ENCODE measurements around the gene SLFN12L. TPM values are rescaled to one million over a fixed set of nuclear protein-coding genes. Genes with fewer than 3 reads are reported as not detected.

SLFN12L gene
- total and polyA plus RNA-seq, 2 donors (not counting 1 experiment from before 2014, with no cell fraction given) = 0.43 to 3.8 TPM

DNA sequence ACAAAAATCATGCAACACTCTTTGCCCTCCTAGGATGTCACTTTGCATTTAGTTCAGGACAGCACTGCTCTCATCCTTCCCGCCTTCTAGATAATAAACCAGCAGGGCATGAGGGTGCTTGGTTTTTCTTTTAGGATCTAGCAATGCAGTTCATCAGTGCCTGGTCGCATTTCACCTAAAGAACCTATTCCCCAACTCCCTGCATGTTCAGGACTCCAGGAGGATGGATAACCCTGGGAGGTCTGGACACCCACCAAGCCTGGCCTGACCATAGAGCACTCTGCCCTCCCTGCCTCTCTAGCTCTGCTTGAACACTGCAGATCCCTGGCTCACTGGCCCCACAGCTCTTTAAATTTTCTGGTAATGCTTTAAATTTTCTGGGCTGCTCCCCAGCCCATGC, 107.8 kb downstream of the SLFN12L start:
- H3K9me3 Mint-ChIP-seq (ENCODE audit: insufficient read depth) = no peaks in the 10 kb centered on the region
- H3K4me2 ChIP-seq (replicated peaks; ENCODE audit: low read depth, low read length, poor library complexity, severe bottlenecking) = no peak overlapping the region
- no peak overlapping the region for H3K9ac ChIP-seq (ENCODE audit: low read length)
- H3K27me3 Mint-ChIP-seq = no peaks in the 10 kb centered on the region
- no peaks in the 10 kb centered on the region for H3K36me3 ChIP-seq (replicated peaks in 1 of 2; ENCODE audit: control extremely low read depth in 1 of 2, control insufficient read depth in 1 of 2, extremely low read depth in 1 of 2, insufficient read depth in 2 of 2, low read length in 1 of 2)
- H3K4me3 Mint-ChIP-seq = no peak overlapping the region
- WGBS (ENCODE audit: insufficient coverage) = 100% methylated on average over 2 of the region's 2 CpGs
- H3K4me1 ChIP-seq (ENCODE audit: control insufficient read depth in 2 of 2, insufficient read depth in 2 of 2, low read length in 2 of 2) = peaks cover 18 to 22% of the 10 kb centered on the region in 2 donors
- no peak overlapping the region for H3K27ac ChIP-seq (ENCODE audit: low read length in 2 of 2)
- peaks cover 33% of the 10 kb centered on the region for H3K79me2 ChIP-seq (ENCODE audit: control insufficient read depth, insufficient read depth, low read length)
- H3K4me1 Mint-ChIP-seq = peaks cover 24% of the 10 kb centered on the region
- H3K27me3 ChIP-seq (replicated peaks in 1 of 4; ENCODE audit: control extremely low read depth in 1 of 4, control insufficient read depth in 3 of 4, insufficient read depth in 4 of 4, low read length in 3 of 4) = no peaks in the 10 kb centered on the region
- DNase-seq = no peak
- intact Hi-C loops (cut with micrococcal nuclease) = no loop called here
- ATAC-seq (ENCODE audit: low read depth) = no peak
- no peaks in the 10 kb centered on the region for H3K9me3 ChIP-seq (ENCODE audit: control extremely low read depth in 1 of 3, control insufficient read depth in 2 of 3, insufficient read depth in 1 of 3, low read length in 2 of 3)
- TF ChIP-seq, protein P1, sequence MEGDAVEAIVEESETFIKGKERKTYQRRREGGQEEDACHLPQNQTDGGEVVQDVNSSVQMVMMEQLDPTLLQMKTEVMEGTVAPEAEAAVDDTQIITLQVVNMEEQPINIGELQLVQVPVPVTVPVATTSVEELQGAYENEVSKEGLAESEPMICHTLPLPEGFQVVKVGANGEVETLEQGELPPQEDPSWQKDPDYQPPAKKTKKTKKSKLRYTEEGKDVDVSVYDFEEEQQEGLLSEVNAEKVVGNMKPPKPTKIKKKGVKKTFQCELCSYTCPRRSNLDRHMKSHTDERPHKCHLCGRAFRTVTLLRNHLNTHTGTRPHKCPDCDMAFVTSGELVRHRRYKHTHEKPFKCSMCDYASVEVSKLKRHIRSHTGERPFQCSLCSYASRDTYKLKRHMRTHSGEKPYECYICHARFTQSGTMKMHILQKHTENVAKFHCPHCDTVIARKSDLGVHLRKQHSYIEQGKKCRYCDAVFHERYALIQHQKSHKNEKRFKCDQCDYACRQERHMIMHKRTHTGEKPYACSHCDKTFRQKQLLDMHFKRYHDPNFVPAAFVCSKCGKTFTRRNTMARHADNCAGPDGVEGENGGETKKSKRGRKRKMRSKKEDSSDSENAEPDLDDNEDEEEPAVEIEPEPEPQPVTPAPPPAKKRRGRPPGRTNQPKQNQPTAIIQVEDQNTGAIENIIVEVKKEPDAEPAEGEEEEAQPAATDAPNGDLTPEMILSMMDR (IDR thresholded peaks at IDR 0.05) = no peak
- TF ChIP-seq EZH2 (IDR thresholded peaks at IDR 0.05; ENCODE audit: borderline replicate concordance, insufficient read depth, low read depth, low read length, poor library complexity, severe bottlenecking) = no peak
- no peak overlapping the region for H2AFZ ChIP-seq (ENCODE audit: insufficient read depth, low read depth, low read length, poor library complexity, severe bottlenecking)
- H3K4me3 ChIP-seq (ENCODE audit: control extremely low read depth in 1 of 5, extremely low read depth in 1 of 5, insufficient read depth in 1 of 5, low read depth in 2 of 5, low read length in 4 of 5) = no peak overlapping the region
- no peaks in the 10 kb centered on the region for H4K20me1 ChIP-seq (ENCODE audit: control insufficient read depth, insufficient read depth, low read length, poor library complexity, severe bottlenecking)
- CTCF ChIA-PET = interaction anchor here (1.5 kb wide), 1 partner anchor 116 kb away, joined by 4 read pairs; no protein-coding TSS in a partner anchor
- no peak overlapping the region for H3K27ac Mint-ChIP-seq
- POLR2A ChIA-PET = no interaction called here

DNA sequence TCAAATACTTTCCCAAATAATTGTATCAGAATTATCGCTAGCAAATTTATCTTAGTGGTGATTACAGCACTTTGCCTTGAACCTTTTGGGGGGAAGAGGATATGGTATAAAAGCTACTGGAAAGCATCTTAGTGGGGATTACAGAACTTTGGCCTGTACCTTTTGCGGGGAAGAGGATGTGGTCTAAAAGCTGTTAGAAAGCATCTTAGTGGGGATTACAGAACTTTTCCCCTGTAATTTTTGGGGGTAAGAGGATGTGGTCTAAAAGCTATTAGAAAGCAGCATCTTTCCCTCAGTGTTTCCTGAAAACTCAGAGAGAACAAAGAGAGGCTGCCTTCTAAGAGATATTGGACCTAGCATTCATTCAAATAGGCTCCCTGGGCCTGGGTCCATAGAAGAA, 109.2 kb downstream of the SLFN12L start:
- WGBS (ENCODE audit: insufficient coverage) = 61% methylated on average over 2 of the region's 2 CpGs
- H3K79me2 ChIP-seq (ENCODE audit: control insufficient read depth, insufficient read depth, low read length) = peaks cover 33% of the 10 kb centered on the region

More for the DNA sequence above, 109.2 kb downstream of the SLFN12L start:
- Histone ChIP-seq H3K4me1 (ENCODE audit: control insufficient read depth in 2 of 2, insufficient read depth in 2 of 2, low read length in 2 of 2) (peaks cover 16% of the 10 kb centered on the region in 2 donors), H3K36me3 (replicated peaks in 1 of 2; ENCODE audit: control extremely low read depth in 1 of 2, control insufficient read depth in 1 of 2, extremely low read depth in 1 of 2, insufficient read depth in 2 of 2, low read length in 1 of 2) (no peaks in the 10 kb centered on the region), H3K9ac (ENCODE audit: low read length) (no peak overlapping the region), H2AFZ (ENCODE audit: insufficient read depth, low read depth, low read length, poor library complexity, severe bottlenecking) (no peak overlapping the region), H4K20me1 (ENCODE audit: control insufficient read depth, insufficient read depth, low read length, poor library complexity, severe bottlenecking) (no peaks in the 10 kb centered on the region), H3K27me3 (replicated peaks in 1 of 4; ENCODE audit: control extremely low read depth in 1 of 4, control insufficient read depth in 3 of 4, insufficient read depth in 4 of 4, low read length in 3 of 4) (no peaks in the 10 kb centered on the region), H3K4me2 (replicated peaks; ENCODE audit: low read depth, low read length, poor library complexity, severe bottlenecking) (no peak overlapping the region), H3K4me3 (ENCODE audit: control extremely low read depth in 1 of 5, extremely low read depth in 1 of 5, insufficient read depth in 1 of 5, low read depth in 2 of 5, low read length in 4 of 5) (no peak overlapping the region), H3K9me3 (ENCODE audit: control extremely low read depth in 1 of 3, control insufficient read depth in 2 of 3, insufficient read depth in 1 of 3, low read length in 2 of 3) (no peaks in the 10 kb centered on the region), H3K27ac (ENCODE audit: low read length in 2 of 2) (no peak overlapping the region)
- Mint-ChIP-seq H3K9me3 (ENCODE audit: insufficient read depth) (no peaks in the 10 kb centered on the region), H3K4me3 (no peak overlapping the region), H3K27me3 (no peaks in the 10 kb centered on the region), H3K27ac (no peak overlapping the region), H3K4me1 (peaks cover 19% of the 10 kb centered on the region)
- no peak for TF ChIP-seq EZH2 (IDR thresholded peaks at IDR 0.05; ENCODE audit: borderline replicate concordance, insufficient read depth, low read depth, low read length, poor library complexity, severe bottlenecking)
- TF ChIP-seq, protein P1 (IDR thresholded peaks at IDR 0.05) = no peak
- CTCF ChIA-PET = interaction anchor here (1.5 kb wide), 1 partner anchor 115 kb away, joined by 4 read pairs; no protein-coding TSS in a partner anchor
- ATAC-seq (ENCODE audit: low read depth) = no peak
- intact Hi-C loops (cut with micrococcal nuclease) = no loop called here
- POLR2A ChIA-PET = no interaction called here
- no peak for DNase-seq

Data from B cell (primary cell).